ENCODE data around the gene NCAM2.

DNA sequence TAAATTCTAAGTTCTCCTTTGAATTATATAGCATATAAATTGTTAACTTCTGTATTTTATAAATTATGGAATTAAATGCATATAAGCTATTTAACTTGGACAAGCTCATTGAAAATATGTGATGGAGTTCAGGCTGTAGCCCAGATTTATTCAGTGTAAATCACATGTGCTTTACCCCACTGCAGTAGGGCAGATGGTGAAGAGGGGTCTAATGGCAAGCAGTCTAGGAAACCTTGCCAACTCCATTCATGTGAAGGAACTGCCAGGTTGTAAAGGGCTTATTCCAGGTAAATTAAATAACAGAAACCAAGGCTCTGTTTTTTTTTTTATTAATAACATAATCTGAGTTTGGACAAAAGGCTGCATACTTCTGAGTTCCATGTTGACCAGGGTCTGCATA is 243.2 kb downstream of the NCAM2 start:
- no peak for TF ChIP-seq CTCF (IDR thresholded peaks at IDR 0.05 in 2 of 3, conservative IDR thresholded peaks at IDR 0.05 in 1 of 3; ENCODE audit: borderline replicate concordance in 1 of 3, insufficient read depth in 1 of 3, low read depth in 2 of 3, low read length in 2 of 3)
- TF ChIP-seq RAD21 (IDR thresholded peaks at IDR 0.05; ENCODE audit: low read depth): no peak
- no peak for TF ChIP-seq POLR2AphosphoS5 (IDR thresholded peaks at IDR 0.05; ENCODE audit: low read depth, low read length)
- no peak for TF ChIP-seq YY1 (IDR thresholded peaks at IDR 0.05; ENCODE audit: extremely low read depth, insufficient replicate concordance, low read depth, low read length)

Measured in HCT116 (cell line).